CD14-positive monocyte (primary cell): ENCODE results near the gene RPS6KA4. TPM values are rescaled to one million over a fixed set of nuclear protein-coding genes. Genes with fewer than 3 reads are reported as not detected.
"Not testable (repeated sequence)": the region's sequence is repeated elsewhere in the genome, so short reads cannot be mapped to it uniquely, and the experiment has no call there.

Experiments
- DNase-seq, 3 donors: peaks; one replicate each; pipeline ENCODE4 v3.0.0-alpha.2; 2011 to 2022
- H2AFZ ChIP-seq: 2 replicates; pipeline ENCODE4 v1.6.0; 2012; ENCODE audit warnings: mild to moderate bottlenecking, low read depth, low read length, inconsistent platforms; ENCODE audit not compliant: insufficient read depth, poor library complexity, severe bottlenecking
- H3K27ac ChIP-seq, 2 donors: 1 replicate in 1 of 2; 2 replicates in 1 of 2; pipeline ENCODE4 v1.5.1; 2012 to 2013; ENCODE audit warnings: low read length in 2 of 2, control low read depth in 1 of 2, inconsistent platforms in 1 of 2, low read depth in 1 of 2, mild to moderate bottlenecking in 1 of 2
- H3K27me3 ChIP-seq, 2 donors: one replicate each; pipeline versions ENCODE4 v1.6.0 to v1.6.1; 2011 to 2013; ENCODE audit warnings: low read length in 2 of 2; ENCODE audit not compliant: control insufficient read depth in 2 of 2, insufficient read depth in 2 of 2
- H3K36me3 ChIP-seq, 2 donors: replicated peaks in 1 of 2; 1 replicate in 1 of 2; 2 replicates in 1 of 2; pipeline versions ENCODE4 v1.5.1 to v1.6.1; 2012 to 2013; ENCODE audit warnings: low read length in 2 of 2, control low read depth in 1 of 2, inconsistent platforms in 1 of 2, mild to moderate bottlenecking in 1 of 2; ENCODE audit not compliant: insufficient read depth in 2 of 2, control insufficient read depth in 1 of 2
- H3K4me1 ChIP-seq, 2 donors: 1 replicate in 1 of 2; 2 replicates in 1 of 2; pipeline versions ENCODE4 v1.5.1 to v1.6.1; 2012 to 2013; ENCODE audit warnings: low read length in 2 of 2, control low read depth in 1 of 2, inconsistent platforms in 1 of 2, mild to moderate bottlenecking in 1 of 2, moderate library complexity in 1 of 2; ENCODE audit not compliant: insufficient read depth in 2 of 2, control insufficient read depth in 1 of 2
- H3K4me2 ChIP-seq: replicated peaks from 2 replicates; pipeline ENCODE3; 2012; ENCODE audit warnings: low read length, moderate library complexity, mild to moderate bottlenecking; ENCODE audit not compliant: poor library complexity, severe bottlenecking; ENCODE audit errors: extremely low read depth
- H3K4me3 ChIP-seq, 3 experiments: fragments of 200-600 bp in 1 of 3; sonication (generic) in 1 of 3; replicated peaks in 1 of 3; 1 replicate in 2 of 3; 2 replicates in 1 of 3; pipeline ENCODE4 v1.5.1; 2011 to 2013; ENCODE audit warnings: low read length in 3 of 3, mild to moderate bottlenecking in 3 of 3, control low read depth in 2 of 3, low read depth in 2 of 3, inconsistent platforms in 1 of 3, moderate library complexity in 1 of 3
- H3K79me2 ChIP-seq: 2 replicates; pipeline ENCODE4 v1.6.0; 2012; ENCODE audit warnings: mild to moderate bottlenecking, control low read depth, inconsistent platforms, low read length, moderate library complexity; ENCODE audit not compliant: insufficient read depth
- H3K9ac ChIP-seq: 2 replicates; pipeline ENCODE4 v1.6.0; 2017; ENCODE audit warnings: low read length, mild to moderate bottlenecking; ENCODE audit not compliant: insufficient read depth, poor library complexity, severe bottlenecking
- H3K9me3 ChIP-seq, 2 donors: replicated peaks in 1 of 2; 1 replicate in 1 of 2; 2 replicates in 1 of 2; pipeline versions ENCODE4 v1.5.1 to v1.6.1; 2012 to 2013; ENCODE audit warnings: low read length in 2 of 2, control low read depth in 1 of 2; ENCODE audit not compliant: control insufficient read depth in 1 of 2, insufficient read depth in 1 of 2
- H4K20me1 ChIP-seq: 2 replicates; pipeline ENCODE4 v1.6.0; 2012; ENCODE audit warnings: mild to moderate bottlenecking, low read length, control low read depth, moderate library complexity; ENCODE audit not compliant: insufficient read depth
- H3K27ac Mint-ChIP-seq, 7 donors: one replicate each; pipeline ENCODE4 v1.8.0; 2020; ENCODE audit warnings: mild to moderate bottlenecking in 7 of 7, mixed read lengths in 7 of 7, moderate library complexity in 6 of 7, inconsistent platforms in 2 of 7
- H3K27me3 Mint-ChIP-seq, 3 donors: one replicate each; pipeline ENCODE4 v1.8.0; 2021 to 2022; ENCODE audit warnings: low read depth in 3 of 3, mild to moderate bottlenecking in 3 of 3, mixed read lengths in 3 of 3, moderate library complexity in 3 of 3, inconsistent platforms in 1 of 3
- H3K36me3 Mint-ChIP-seq, 2 donors: one replicate each; pipeline ENCODE4 v1.8.0; 2020; ENCODE audit warnings: mixed read lengths in 2 of 2, inconsistent platforms in 1 of 2, mild to moderate bottlenecking in 1 of 2
- H3K4me1 Mint-ChIP-seq: one replicate; pipeline ENCODE4 v1.8.0; 2020; ENCODE audit warnings: mild to moderate bottlenecking, mixed read lengths
- H3K4me3 Mint-ChIP-seq, 2 donors: one replicate each; pipeline ENCODE4 v1.8.0; 2020; ENCODE audit warnings: mild to moderate bottlenecking in 2 of 2, mixed read lengths in 2 of 2, moderate library complexity in 1 of 2
- H3K9me3 Mint-ChIP-seq, 7 donors: one replicate each; pipeline ENCODE4 v1.8.0; 2020 to 2022; ENCODE audit warnings: mixed read lengths in 7 of 7, mild to moderate bottlenecking in 6 of 7, moderate library complexity in 6 of 7, inconsistent platforms in 2 of 7
- CTCF ChIP-seq: fragments of 200-600 bp; IDR thresholded peaks from one replicate; pipeline ENCODE4 v1.8.0; 2022; ENCODE audit warnings: antibody characterized with exemption, mild to moderate bottlenecking
- WGBS: methylation state at CpG from one replicate; pipeline ENCODE4 v1.1.5; 2013; ENCODE audit warnings: missing lambda C conversion rate; ENCODE audit not compliant: insufficient coverage; 5-methylcytosine and 5-hydroxymethylcytosine counted together
- intact Hi-C, 2 donors: fragments of 100-400 bp; cut with micrococcal nuclease; formaldehyde crosslinking; loops; one replicate each; pipeline versions ENCODE4 v1.15.0 to v1.15.1; 2023
- polyA plus RNA-seq, 3 donors: library from polyadenylated mRNA; depleted of rRNA in 1 of 3; unstranded in 2 of 3; stranded (reverse) in 1 of 3; fragments of 300-500 nt in 2 of 3; fragments of >200 nt in 1 of 3; fragmentation: Illumina TruSeq in 2 of 3; gene quantifications; 1 replicate in 2 of 3; 2 replicates in 1 of 3; pipeline ENCODE4 v1.2.3, GENCODE V29; 2012 to 2021

Gene RPS6KA4
- polyA plus RNA-seq, 3 donors = 16.2 to 110 (median 24.5) TPM

- Mint-ChIP-seq H3K9me3 (peaks cover 0 to 7% (median 3%) of the 10 kb centered on the region in 7 donors), H3K27ac (no peak overlapping the region), H3K4me3 (no peak overlapping the region), H3K36me3 (peaks cover 24 to 37% of the 10 kb centered on the region in 2 donors), H3K27me3 (peaks cover 0 to 4% (median 0%) of the 10 kb centered on the region in 3 donors), H3K4me1 (peaks cover 15% of the 10 kb centered on the region)
- 98% methylated on average over 7 of the region's 7 CpGs for WGBS
- Histone ChIP-seq H3K4me2 (no peak overlapping the region), H2AFZ (no peak overlapping the region), H3K79me2 (peaks cover 4% of the 10 kb centered on the region), H3K4me1 (peaks cover 12 to 19% of the 10 kb centered on the region in 2 donors), H3K36me3 (peaks cover 19 to 30% of the 10 kb centered on the region in 2 donors), H3K4me3 (no peak overlapping the region), H3K27me3 (no peaks in the 10 kb centered on the region), H3K9me3 (no peaks in the 10 kb centered on the region), H3K27ac (no peak overlapping the region), H3K9ac (no peak overlapping the region), H4K20me1 (no peaks in the 10 kb centered on the region)
- intact Hi-C loops = no loop called here
- no peak for DNase-seq
- no peak for TF ChIP-seq CTCF
These were observed 36.1 kb upstream of the RPS6KA4 start for GRCh38 chr11:64322925-64323260.

DNA sequence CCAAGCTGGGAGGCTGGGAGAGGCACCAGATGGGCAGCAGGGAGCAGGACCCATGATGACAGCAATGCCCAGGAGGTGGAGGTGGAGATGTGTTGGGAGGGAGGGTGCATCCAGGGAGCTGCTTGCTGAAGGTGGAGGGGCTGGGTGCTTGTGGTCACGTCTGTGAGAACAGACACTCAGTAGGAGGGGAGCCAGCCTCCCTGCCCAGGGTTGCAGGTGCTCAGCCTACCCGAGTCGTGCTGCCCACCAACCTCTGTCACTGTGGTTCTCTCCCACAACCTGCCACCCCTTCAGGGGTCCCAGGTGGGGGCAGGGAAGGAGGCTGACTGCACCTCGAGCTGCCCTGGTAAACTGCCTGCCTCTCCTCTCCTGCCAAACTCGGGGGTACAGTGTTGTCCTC, 35.6 kb upstream of the RPS6KA4 start:
- Mint-ChIP-seq H3K9me3 (peaks cover 0 to 7% (median 3%) of the 10 kb centered on the region in 7 donors), H3K27me3 (peaks cover 0 to 4% (median 0%) of the 10 kb centered on the region in 3 donors), H3K36me3 (peaks cover 24 to 37% of the 10 kb centered on the region in 2 donors), H3K27ac (no peak overlapping the region), H3K4me3 (no peak overlapping the region), H3K4me1 (peaks cover 16% of the 10 kb centered on the region)
- 90% methylated on average over 1 of the region's 5 CpGs for WGBS
- Histone ChIP-seq H3K27ac (no peak overlapping the region), H3K79me2 (peaks cover 4% of the 10 kb centered on the region), H4K20me1 (no peaks in the 10 kb centered on the region), H3K4me3 (no peak overlapping the region), H3K4me2 (no peak overlapping the region), H3K27me3 (no peaks in the 10 kb centered on the region), H3K9ac (no peak overlapping the region), H3K4me1 (peaks cover 12 to 16% of the 10 kb centered on the region in 2 donors), H3K9me3 (no peaks in the 10 kb centered on the region), H3K36me3 (peaks cover 19 to 30% of the 10 kb centered on the region in 2 donors), H2AFZ (no peak overlapping the region)
- no peak for TF ChIP-seq CTCF
- DNase-seq = no peak
- intact Hi-C loops = no loop called here

DNA sequence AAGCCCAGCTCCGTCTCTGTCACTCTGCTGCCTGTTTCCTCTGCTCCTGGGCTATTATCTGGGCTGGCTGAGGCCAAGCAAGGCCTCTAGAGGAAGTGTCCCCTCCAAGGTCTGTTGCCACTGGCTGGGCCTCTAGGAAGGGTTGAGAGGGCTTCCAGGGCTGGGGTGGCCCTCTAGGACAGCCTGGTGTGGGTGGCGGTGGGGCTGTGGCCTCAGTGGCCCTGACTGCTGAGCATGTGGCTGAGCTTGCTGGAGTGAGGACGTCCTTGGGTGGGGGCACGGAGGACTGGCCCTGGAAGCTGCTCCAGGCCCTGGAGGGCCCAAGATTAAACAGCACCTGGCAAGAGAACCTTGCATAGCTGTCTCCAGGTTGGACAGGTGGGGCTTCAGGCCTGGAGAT, 35.0 kb upstream of the RPS6KA4 start:
- H3K4me3 ChIP-seq, H3K27me3 Mint-ChIP-seq, H3K4me1 ChIP-seq, H3K9me3 ChIP-seq, H3K4me2 ChIP-seq, H3K27ac Mint-ChIP-seq, H3K27me3 ChIP-seq, H2AFZ ChIP-seq, H4K20me1 ChIP-seq, intact Hi-C loops, H3K4me3 Mint-ChIP-seq, H3K79me2 ChIP-seq, H3K27ac ChIP-seq, H3K9ac ChIP-seq, DNase-seq, H3K9me3 Mint-ChIP-seq: not testable (repeated sequence)
- Mint-ChIP-seq H3K36me3 (peaks cover 24 to 37% of the 10 kb centered on the region in 2 donors), H3K4me1 (peaks cover 14% of the 10 kb centered on the region)
- WGBS = 81% methylated on average over 4 of the region's 4 CpGs
- peaks cover 19 to 30% of the 10 kb centered on the region in 2 donors for H3K36me3 ChIP-seq
